D341Med (cell line): ENCODE data around the gene RAB11A.
"Not testable (repeated sequence)": the region's sequence is repeated elsewhere in the genome, so short reads cannot be mapped to it uniquely, and the experiment has no call there.

Experiments
- DNase-seq: peaks from one replicate; pipeline ENCODE4 v3.0.0; 2012; ENCODE audit warnings: low spot score

The RAB11A gene

GRCh38 chr15:65845826-65846519 lies 23.3 kb upstream of the RAB11A start:
- DNase-seq: no peak

GRCh38 chr15:65847989-65848388 lies 21.3 kb upstream of the RAB11A start:
- DNase-seq: no peak

- no peak for DNase-seq
Observed at GRCh38 chr15:65851981-65852380, 17.3 kb upstream of the RAB11A start.

- DNase-seq: peak; percentile 77
Observed at GRCh38 chr15:65856821-65857455, 12.4 kb upstream of the RAB11A start.

GRCh38 chr15:65857718-65858402 lies 11.4 kb upstream of the RAB11A start:
- DNase-seq: no peak

- DNase-seq: peak; percentile 79
Observed at GRCh38 chr15:65862682-65863081, 6.6 kb upstream of the RAB11A start.

GRCh38 chr15:65863106-65863505 lies 6.2 kb upstream of the RAB11A start:
- no peak for DNase-seq

- DNase-seq: no peak
Observed at GRCh38 chr15:65867244-65867643, 2.0 kb upstream of the RAB11A start.

- not testable (repeated sequence) for DNase-seq
Observed at GRCh38 chr15:65867933-65868332, 1.4 kb upstream of the RAB11A start.

GRCh38 chr15:65868546-65869125 lies 655 bp upstream of the RAB11A start:
- peak; percentile 29 for DNase-seq

GRCh38 chr15:65869954-65870871 lies 922 bp downstream of the RAB11A start:
- DNase-seq: peak; percentile 47

- DNase-seq: peak; percentile 30
Observed at GRCh38 chr15:65870889-65871533, 1.7 kb downstream of the RAB11A start.

- not testable (repeated sequence) for DNase-seq
Observed at GRCh38 chr15:65871886-65872285, 2.6 kb downstream of the RAB11A start.

- DNase-seq: not testable (repeated sequence)
Observed at GRCh38 chr15:65872596-65872995, 3.3 kb downstream of the RAB11A start.

GRCh38 chr15:65873256-65873655 lies 4.0 kb downstream of the RAB11A start:
- no peak for DNase-seq

- no peak for DNase-seq
Observed at GRCh38 chr15:65875458-65875857, 6.2 kb downstream of the RAB11A start.

- no peak for DNase-seq
Observed at GRCh38 chr15:65877749-65878148, 8.5 kb downstream of the RAB11A start.

- no peak for DNase-seq
Observed at GRCh38 chr15:65881766-65882434, 12.6 kb downstream of the RAB11A start.

GRCh38 chr15:65883571-65883970 lies 14.3 kb downstream of the RAB11A start:
- DNase-seq: no peak

GRCh38 chr15:65884511-65884910 lies 15.2 kb downstream of the RAB11A start:
- no peak for DNase-seq
